IPS DF 4.7 (cell line): ENCODE data around the gene KDM4B.

Experiments used
- DNase-seq: peaks from one replicate; pipeline ENCODE4 v3.0.0-alpha.2; 2013; ENCODE audit warnings: low spot score; ENCODE audit errors: extremely low read depth

KDM4B gene

GRCh38 chr19:4984438-4984990 lies 15.6 kb downstream of the KDM4B start:
- DNase-seq = no peak

- no peak for DNase-seq
Measured at GRCh38 chr19:4985551-4985991, 16.7 kb downstream of the KDM4B start.

- DNase-seq = no peak
Measured at GRCh38 chr19:4986056-4986455, 17.1 kb downstream of the KDM4B start.

- DNase-seq = no peak
Measured at GRCh38 chr19:4986471-4986891, 17.6 kb downstream of the KDM4B start.

GRCh38 chr19:4987256-4987655 lies 18.3 kb downstream of the KDM4B start:
- no peak for DNase-seq

- no peak for DNase-seq
Measured at GRCh38 chr19:4987692-4988370, 18.9 kb downstream of the KDM4B start.

GRCh38 chr19:4988770-4989251 lies 19.9 kb downstream of the KDM4B start:
- DNase-seq = no peak

GRCh38 chr19:4990306-4990705 lies 21.4 kb downstream of the KDM4B start:
- no peak for DNase-seq

GRCh38 chr19:4991538-4991937 lies 22.6 kb downstream of the KDM4B start:
- DNase-seq = no peak

GRCh38 chr19:4991996-4992698 lies 23.2 kb downstream of the KDM4B start:
- DNase-seq = no peak

- no peak for DNase-seq
Measured at GRCh38 chr19:4993683-4994082, 24.8 kb downstream of the KDM4B start.

GRCh38 chr19:4996701-4997100 lies 27.8 kb downstream of the KDM4B start:
- no peak for DNase-seq

GRCh38 chr19:4997297-4997696 lies 28.4 kb downstream of the KDM4B start:
- DNase-seq = no peak

GRCh38 chr19:5000120-5000611 lies 31.3 kb downstream of the KDM4B start:
- DNase-seq = no peak

GRCh38 chr19:5001615-5002014 lies 32.7 kb downstream of the KDM4B start:
- no peak for DNase-seq

- DNase-seq = no peak
Measured at GRCh38 chr19:5002143-5002542, 33.2 kb downstream of the KDM4B start.

GRCh38 chr19:5003781-5004180 lies 34.9 kb downstream of the KDM4B start:
- DNase-seq = no peak

- DNase-seq = no peak
Measured at GRCh38 chr19:5005096-5005495, 36.2 kb downstream of the KDM4B start.

- DNase-seq = no peak
Measured at GRCh38 chr19:5006201-5006600, 37.3 kb downstream of the KDM4B start.

GRCh38 chr19:5006821-5007220 lies 37.9 kb downstream of the KDM4B start:
- DNase-seq = no peak

GRCh38 chr19:5011476-5012238 lies 42.7 kb downstream of the KDM4B start:
- no peak for DNase-seq
